NCI-H2029 treated with DMSO at 0.1 percent for 48 hours (cell line): Measurements from ENCODE around the gene HIRA.
"Not testable (repeated sequence)": the region's sequence is repeated elsewhere in the genome, so short reads cannot be mapped to it uniquely, and the experiment has no call there.

Experiments
- DNase-seq: peaks from one replicate; lab custom pipeline; 2025; lab: John Stamatoyannopoulos, UW

HIRA gene

DNA sequence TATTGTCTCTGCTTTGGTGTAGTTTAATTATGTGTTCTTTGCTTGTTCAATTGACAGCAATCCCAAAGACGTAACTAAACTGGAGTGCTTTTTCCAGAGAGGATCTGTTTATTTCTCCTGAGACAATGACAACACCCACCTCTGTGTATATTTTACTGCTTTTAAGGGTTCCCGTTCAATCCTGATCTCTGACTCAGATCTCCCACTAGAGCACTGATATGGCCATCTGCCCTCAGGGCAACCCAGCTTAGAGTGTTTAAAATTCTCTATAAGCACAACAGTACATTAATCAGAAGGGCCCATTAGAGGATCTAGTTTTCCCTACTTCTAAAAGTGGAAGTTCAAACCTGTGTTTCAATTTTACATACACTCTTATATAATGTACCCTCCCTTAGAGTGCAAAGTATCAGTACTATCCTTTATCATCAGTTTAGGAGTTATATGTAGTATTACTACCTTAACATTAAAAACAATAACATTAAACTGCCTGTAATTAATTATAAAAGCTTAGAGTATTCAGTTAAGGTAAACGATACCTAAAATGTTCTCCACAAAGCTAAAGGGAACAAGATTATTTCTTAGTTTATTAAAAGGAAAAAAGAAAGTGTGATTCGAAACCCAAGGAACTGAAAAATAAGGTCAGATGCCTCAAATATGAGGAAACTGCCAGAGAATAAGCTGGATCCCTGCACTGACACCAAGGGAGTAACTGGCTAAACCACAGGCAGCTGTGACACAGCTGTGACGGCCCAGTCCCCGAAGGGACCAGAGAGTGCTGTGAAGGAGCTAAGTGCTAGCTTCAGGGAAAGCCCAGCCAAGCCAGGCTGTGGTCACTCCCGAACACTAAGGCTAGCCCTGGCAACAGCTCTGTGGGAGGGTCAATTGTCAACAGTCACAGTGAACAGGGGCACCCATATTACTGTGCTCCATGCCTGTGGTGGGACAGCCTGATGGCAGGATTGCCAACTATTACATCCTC is 32.2 kb upstream of the HIRA start:
- no peak for DNase-seq

DNA sequence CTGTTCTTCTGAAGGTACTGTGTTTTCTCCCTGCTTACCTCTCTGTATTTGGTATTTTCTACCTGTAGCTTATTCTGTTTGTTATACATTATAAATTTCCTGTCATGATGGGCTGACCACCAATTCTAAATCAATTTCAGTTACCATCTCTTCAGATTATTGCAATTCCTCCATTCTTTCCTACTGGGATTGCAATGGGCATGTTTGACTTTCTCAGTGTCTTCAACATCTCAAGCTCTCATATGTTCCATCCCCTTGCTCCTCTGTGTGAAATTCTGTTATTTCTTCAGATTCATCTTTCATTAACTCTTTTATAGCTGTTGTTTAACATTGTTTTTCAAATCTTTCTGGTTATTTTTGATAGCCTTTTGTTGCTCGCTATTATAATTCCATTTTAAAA is 31.5 kb upstream of the HIRA start:
- no peak for DNase-seq

DNA sequence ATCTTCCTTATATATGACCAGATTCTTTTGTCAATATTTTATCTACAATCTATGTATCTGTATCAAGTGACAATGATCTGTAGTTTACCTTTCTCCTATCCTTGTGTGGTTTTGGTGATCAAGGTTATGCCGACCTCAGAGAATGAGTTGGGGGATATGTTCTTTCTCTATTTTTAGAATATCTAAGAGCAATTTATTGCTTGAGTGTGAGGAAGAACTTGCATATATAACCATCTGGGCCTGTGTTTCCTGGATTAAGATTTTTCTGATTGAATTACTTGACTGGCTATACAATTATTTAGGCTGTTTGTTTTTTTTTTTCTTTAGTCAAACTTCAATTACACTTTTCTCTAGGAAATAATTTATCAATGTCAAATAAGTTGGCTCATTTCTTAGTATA is 30.0 kb upstream of the HIRA start:
- DNase-seq: no peak

- DNase-seq: no peak
Measured at GRCh38 chr22:19460036-19460435, 28.5 kb upstream of the HIRA start.

DNA sequence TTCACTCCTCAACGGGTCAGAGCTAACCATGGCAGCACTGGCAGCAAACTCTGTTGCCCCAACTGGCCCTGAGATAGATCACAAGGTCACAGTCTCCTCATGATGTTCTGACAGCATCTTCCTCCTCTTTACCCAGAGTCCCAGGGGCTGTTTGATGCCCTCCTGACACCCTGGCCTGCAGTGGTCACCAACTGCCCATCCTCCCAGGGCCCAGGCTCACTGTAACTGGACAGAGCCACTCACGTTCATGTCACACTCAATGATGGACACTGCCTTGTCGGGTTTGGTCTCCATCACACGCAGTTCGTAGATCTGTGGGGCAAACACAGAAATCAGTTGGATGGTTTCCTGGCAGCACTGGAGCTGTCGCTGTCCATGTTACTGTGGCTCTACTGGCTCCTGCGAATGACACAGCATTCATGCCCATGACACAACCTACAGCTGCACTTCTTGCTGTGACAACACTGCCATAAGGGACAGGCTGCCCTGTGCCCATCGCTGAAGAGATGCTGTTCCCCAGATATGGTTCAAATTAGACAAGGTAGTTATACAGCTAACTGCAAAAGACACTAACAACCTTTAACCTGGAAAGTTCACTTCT is 26.4 kb upstream of the HIRA start:
- DNase-seq: no peak

- DNase-seq: no peak
Measured at GRCh38 chr22:19456541-19456940, 25.0 kb upstream of the HIRA start.

- DNase-seq: no peak
Measured at GRCh38 chr22:19455585-19456370, 24.2 kb upstream of the HIRA start.

DNA sequence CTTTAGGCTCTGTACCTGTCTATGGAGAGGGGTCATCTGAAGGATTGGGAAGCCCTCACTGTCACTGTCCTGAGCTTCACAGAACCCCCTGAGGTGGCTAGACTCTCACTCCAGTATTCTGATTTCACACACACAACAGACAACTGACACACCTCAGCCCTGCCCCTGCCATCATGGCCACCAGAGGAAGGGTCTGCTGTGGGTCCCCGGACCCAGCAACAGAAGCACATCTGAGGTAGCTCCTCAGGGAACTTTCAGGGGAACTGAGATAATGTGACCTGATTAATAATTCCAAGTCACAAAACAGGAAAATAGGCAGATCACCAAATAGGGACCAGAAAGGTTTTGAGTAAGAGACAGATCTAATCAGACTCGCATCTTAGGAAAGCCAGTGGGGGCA is 23.5 kb upstream of the HIRA start:
- no peak for DNase-seq

DNA sequence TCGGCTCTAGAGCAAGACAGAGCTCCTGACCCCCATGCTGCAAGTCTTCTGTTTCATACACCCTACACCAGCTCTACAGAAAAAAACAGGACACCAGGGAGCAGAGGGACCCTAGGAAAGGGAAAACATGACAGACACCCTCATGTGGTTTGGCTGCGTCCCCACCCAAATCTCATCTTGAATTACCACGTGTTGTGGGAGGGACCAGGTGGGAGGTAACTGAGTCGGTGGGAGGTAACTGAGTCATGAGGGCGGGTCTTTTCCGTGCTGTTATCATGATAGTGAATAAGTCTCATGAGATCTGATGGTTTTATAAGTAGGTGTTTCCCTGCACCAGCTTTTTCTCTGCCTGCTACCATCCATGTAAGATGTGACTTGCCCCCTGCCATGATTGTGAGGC is 22.6 kb upstream of the HIRA start:
- DNase-seq: no peak

GRCh38 chr22:19453718-19454117 is 22.2 kb upstream of the HIRA start:
- DNase-seq: no peak

DNA sequence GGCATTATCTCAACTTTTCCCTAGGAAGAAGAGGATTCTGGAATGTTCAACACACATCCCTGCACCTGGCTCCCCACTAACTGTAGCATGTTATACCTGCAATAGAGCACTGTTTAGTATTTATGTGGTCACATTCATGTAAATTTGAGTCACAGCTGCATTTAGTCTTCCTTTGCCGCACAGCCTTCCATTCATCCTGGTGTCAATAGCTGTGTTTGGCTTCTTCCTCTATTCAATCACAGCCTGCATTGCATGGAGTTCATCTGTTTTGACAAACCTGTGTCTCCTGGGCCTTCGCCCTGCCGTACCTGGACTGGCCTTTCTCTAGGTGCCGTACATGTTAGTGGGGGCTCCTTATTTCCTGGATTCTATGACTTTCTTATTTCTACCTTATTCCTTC is 20.0 kb upstream of the HIRA start:
- DNase-seq: no peak

GRCh38 chr22:19450363-19451175 is 19.0 kb upstream of the HIRA start:
- no peak for DNase-seq

DNA sequence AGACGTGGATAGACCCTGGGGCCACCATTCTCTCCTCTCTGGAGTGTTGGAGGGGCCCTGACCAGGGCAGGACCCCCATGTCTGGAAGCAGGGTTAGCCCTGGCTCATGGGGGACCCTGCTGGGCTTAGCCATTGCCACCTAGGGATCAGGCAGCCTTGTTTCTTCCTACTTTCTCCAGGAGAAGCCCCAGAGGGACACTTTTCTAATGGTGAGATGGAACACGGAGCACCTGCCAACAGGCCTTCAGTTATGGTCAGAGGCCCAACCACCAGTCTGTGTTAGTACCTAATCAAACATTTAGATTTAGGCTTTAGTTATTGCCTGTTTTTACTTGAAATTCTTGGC is 17.9 kb upstream of the HIRA start:
- no peak for DNase-seq

- no peak for DNase-seq
Measured at GRCh38 chr22:19448739-19449421, 17.3 kb upstream of the HIRA start.

- DNase-seq: peak; percentile 45
Measured at GRCh38 chr22:19448076-19448607, 16.6 kb upstream of the HIRA start.

DNA sequence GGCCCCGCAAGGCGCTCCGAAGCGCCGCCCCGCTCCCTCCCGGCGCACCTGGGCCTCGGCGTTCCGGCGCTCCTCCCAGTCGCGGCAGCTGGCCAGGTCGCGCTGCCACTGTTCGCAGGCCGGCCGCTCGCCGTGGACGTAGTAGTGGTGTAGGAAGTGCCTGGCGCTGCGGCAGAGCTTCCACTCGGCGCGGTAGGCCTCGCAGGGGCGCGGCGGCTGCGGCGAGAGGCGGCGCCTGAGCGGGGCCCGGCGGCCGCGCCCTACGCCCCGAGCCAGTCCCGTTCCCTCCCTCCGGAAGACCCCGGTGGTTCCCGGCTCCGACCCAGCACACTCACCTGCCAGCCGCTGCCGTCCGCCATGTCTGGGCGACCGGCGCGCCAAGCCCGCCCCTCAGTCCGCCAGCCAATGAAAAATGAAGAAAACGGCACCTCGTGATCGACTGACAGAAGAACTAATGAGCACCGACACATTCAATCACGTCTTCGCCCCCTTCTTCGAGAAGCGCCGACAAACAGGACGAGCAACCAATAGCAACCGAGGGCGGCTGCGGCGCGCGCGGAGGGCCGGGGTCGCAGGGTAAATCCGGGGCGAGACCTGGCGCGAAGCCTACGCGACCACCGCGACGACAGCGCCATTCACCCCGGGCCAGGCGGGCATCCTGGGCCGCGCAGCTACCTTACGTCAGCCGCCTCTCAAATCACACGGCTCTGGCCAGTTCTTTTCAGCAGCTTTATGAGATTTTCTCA is 16.0 kb upstream of the HIRA start, which contains the start of gene C22orf39:
TSS of gene C22orf39 (minus strand) at position 382 of the 746 bp plus-strand sequence. CDS start at position 359, 23 bp downstream.
- DNase-seq: peak; percentile 54

DNA sequence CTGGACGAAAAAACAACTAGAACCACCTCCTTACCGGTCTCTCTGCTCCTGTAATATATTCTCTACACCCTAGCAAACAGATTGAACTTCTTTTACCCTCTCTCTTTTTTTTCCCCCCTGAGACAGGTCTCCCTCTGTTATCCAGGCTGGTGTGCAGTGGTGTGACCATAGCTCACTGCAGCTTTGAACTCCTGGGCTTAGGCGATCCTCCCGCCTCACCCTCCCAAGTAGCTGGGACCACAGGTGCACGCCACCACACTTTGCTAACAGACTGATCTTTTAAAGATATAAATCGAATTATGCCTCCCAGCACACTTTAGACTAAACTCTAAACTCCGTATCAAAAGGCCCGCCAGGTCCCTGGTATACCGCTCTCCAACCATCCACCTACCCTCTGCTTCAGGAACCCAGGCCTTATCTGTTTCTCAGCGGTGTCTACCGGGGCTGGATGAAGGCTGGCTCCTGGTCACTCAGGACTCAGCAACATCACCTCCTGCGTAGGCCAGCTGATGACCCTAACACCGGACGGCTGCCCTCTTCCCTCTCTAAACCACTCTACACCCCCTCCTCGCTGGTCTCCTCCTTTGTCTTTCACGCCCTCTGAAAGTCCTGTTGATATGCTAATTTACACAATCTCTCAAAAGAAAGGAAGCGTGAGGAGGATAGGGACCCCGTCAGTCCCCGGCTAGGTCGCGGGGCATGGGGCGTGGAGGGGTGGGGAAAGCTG is 15.2 kb upstream of the HIRA start:
- DNase-seq: no peak

- DNase-seq: not testable (repeated sequence)
Measured at GRCh38 chr22:19445279-19445982, 13.9 kb upstream of the HIRA start.
